GM18502 (cell line): ENCODE measurements around the gene PKD2L1.
A peak's percentile ranks its signal among the peaks of the same experiment; 100 is the strongest.
"Not testable (repeated sequence)": the region's sequence is repeated elsewhere in the genome, so short reads cannot be mapped to it uniquely, and the experiment has no call there.

Experiments used
- ATAC-seq: cut with Tn5 transposase; IDR thresholded peaks from one replicate; pipeline ENCODE4 v1.9.1; 2021; ENCODE audit warnings: mild to moderate bottlenecking; ENCODE audit not compliant: unreplicated experiment, poor library complexity

PKD2L1 gene

GRCh38 chr10:100288196-100288595 lies 41.8 kb downstream of the PKD2L1 start:
- ATAC-seq: no peak

- ATAC-seq: no peak
These were observed 42.3 kb downstream of the PKD2L1 start for GRCh38 chr10:100287756-100288155.

- peak; percentile 86 for ATAC-seq
These were observed 43.7 kb downstream of the PKD2L1 start, which contains the start of gene BLOC1S2 for GRCh38 chr10:100286051-100287033. BLOC1S2 (minus strand) TSS chr10:100286680; CDS start chr10:100286659, 21 bp downstream.

- ATAC-seq: not testable (repeated sequence)
These were observed 44.7 kb downstream of the PKD2L1 start for GRCh38 chr10:100285326-100285725.

GRCh38 chr10:100282907-100283306 lies 47.1 kb downstream of the PKD2L1 start:
- no peak for ATAC-seq

- not testable (repeated sequence) for ATAC-seq
These were observed 53.1 kb downstream of the PKD2L1 start for GRCh38 chr10:100276971-100277370.

- ATAC-seq: peak; percentile 78
These were observed 62.6 kb downstream of the PKD2L1 start, which contains the start of gene CWF19L1 for GRCh38 chr10:100267239-100268104. CWF19L1 (minus strand) TSS chr10:100267638; CDS start chr10:100267593, 45 bp downstream.

GRCh38 chr10:100265821-100266485 lies 64.1 kb downstream of the PKD2L1 start:
- no peak for ATAC-seq

- no peak for ATAC-seq
These were observed 75.8 kb downstream of the PKD2L1 start for GRCh38 chr10:100254191-100254590.

GRCh38 chr10:100253041-100253440 lies 77.0 kb downstream of the PKD2L1 start:
- no peak for ATAC-seq

- ATAC-seq: no peak
These were observed 81.2 kb downstream of the PKD2L1 start for GRCh38 chr10:100248820-100249219.

- ATAC-seq: no peak
These were observed 84.4 kb downstream of the PKD2L1 start for GRCh38 chr10:100245484-100246220.

GRCh38 chr10:100239851-100240250 lies 90.2 kb downstream of the PKD2L1 start:
- ATAC-seq: no peak

- ATAC-seq: no peak
These were observed 91.6 kb downstream of the PKD2L1 start for GRCh38 chr10:100238429-100238828.
